Renal cortex interstitium (tissue), 15 donors: ENCODE data around the gene USP17L21. TPM values are rescaled to one million over a fixed set of nuclear protein-coding genes. Genes with fewer than 3 reads are reported as not detected.
"Not testable (repeated sequence)": the region's sequence is repeated elsewhere in the genome, so short reads cannot be mapped to it uniquely, and the experiment has no call there.

ENCODE experiments used
- DNase-seq, 11 donors: peaks; one replicate each; pipeline ENCODE4 v3.0.0-alpha.2; 2013; ENCODE audit warnings: low read depth in 9 of 11, low spot score in 4 of 11; ENCODE audit errors: extremely low read depth in 1 of 11
- long read RNA-seq, 16 experiments: transcript quantifications; one replicate each; lab custom pipeline, GENCODE V29; 2026
- polyA plus RNA-seq, 3 donors: library from polyadenylated mRNA; unstranded; fragments of 120-200 nt; gene quantifications; one replicate each; pipeline ENCODE4 v1.2.1, GENCODE V29; 2013; ENCODE audit not compliant: insufficient read length in 3 of 3

USP17L21 gene, protein sequence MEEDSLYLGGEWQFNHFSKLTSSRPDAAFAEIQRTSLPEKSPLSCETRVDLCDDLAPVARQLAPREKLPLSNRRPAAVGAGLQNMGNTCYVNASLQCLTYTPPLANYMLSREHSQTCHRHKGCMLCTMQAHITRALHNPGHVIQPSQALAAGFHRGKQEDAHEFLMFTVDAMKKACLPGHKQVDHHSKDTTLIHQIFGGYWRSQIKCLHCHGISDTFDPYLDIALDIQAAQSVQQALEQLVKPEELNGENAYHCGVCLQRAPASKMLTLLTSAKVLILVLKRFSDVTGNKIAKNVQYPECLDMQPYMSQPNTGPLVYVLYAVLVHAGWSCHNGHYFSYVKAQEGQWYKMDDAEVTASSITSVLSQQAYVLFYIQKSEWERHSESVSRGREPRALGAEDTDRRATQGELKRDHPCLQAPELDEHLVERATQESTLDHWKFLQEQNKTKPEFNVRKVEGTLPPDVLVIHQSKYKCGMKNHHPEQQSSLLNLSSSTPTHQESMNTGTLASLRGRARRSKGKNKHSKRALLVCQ
- not detected for polyA plus RNA-seq
- long read RNA-seq, donor 1: 0 reads
- long read RNA-seq, donor 2: 0 reads
- long read RNA-seq, donor 3: 0 reads
- long read RNA-seq, donor 4: 0 reads
- long read RNA-seq, donor 5: 0 reads
- long read RNA-seq, donor 6: 0 reads
- long read RNA-seq, donor 7: 0 reads
- long read RNA-seq, donor 8: 0 reads
- long read RNA-seq, donor 9: 0 reads
- long read RNA-seq, donor 10: 0 reads
- long read RNA-seq, donor 11: 0 reads
- long read RNA-seq, donor 12: 0 reads
- long read RNA-seq, donor 13: 0 reads
- long read RNA-seq, donor 14: 0 reads
- long read RNA-seq, donor 15: 0 reads
- long read RNA-seq, donor 16: 0 reads

DNA sequence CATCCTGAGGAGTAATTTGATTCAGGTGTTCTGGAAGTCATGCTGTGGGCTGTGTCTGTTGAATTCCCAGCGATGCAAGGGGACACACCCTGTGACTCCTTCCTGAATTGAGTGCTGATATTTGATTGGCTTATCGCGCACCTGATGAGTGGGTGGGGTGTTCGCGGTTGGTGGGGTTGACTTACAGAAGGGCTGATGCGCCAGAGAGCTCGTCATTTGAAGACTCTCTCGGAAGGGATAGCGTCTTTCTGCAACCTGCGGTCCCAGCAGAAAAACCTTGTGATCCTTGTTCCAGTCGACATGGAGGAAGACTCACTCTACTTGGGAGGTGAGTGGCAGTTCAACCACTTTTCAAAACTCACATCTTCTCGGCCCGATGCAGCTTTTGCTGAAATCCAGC, at the start of gene USP17L21:
Gene USP17L21, plus strand, starts transcription at position 301 of the 400 bp plus-strand sequence. Its CDS starts 0 bp downstream, at position 301.
- DNase-seq: not testable (repeated sequence)

DNA sequence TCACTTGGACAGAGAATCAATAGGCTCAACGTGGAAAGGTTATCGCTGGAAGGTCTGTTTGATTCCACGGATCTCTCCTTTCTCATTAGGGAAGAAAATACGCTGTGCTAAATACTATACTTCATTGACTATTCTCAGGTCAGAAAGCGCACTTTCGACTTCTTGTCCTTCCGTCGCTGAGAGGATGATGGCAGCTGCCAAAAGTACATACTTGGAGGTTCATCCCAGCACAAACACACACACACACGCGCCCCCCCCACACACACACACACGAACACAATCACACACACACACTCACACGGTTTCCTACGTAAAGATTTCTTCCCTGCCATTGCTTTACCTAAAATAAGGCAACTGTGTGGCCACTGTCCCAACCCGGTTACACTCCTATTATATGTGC, 48.0 kb upstream of the USP17L21 start:
- DNase-seq: not testable (repeated sequence)

DNA sequence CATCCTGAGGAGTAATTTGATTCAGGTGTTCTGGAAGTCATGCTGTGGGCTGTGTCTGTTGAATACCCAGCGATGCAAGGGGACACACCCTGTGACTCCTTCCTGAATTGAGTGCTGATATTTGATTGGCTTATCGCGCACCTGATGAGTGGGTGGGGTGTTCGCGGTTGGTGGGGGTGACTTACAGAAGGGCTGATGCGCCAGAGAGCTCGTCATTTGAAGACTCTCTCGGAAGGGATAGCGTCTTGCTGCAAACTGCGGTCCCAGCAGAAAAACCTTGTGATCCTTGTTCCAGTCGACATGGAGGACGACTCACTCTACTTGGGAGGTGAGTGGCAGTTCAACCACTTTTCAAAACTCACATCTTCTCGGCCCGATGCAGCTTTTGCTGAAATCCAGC, 47.6 kb upstream of the USP17L21 start, which contains the start of gene USP17L11:
Gene USP17L11, plus strand, starts transcription at position 301 of the 400 bp plus-strand sequence. Its CDS starts 0 bp downstream, at position 301.
- DNase-seq: not testable (repeated sequence)

DNA sequence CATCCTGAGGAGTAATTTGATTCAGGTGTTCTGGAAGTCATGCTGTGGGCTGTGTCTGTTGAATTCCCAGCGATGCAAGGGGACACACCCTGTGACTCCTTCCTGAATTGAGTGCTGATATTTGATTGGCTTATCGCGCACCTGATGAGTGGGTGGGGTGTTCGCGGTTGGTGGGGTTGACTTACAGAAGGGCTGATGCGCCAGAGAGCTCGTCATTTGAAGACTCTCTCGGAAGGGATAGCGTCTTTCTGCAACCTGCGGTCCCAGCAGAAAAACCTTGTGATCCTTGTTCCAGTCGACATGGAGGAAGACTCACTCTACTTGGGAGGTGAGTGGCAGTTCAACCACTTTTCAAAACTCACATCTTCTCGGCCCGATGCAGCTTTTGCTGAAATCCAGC, 42.8 kb upstream of the USP17L21 start, which contains the start of gene USP17L12:
Gene USP17L12, plus strand, starts transcription at position 301 of the 400 bp plus-strand sequence. Its CDS starts 0 bp downstream, at position 301.
- not testable (repeated sequence) for DNase-seq

DNA sequence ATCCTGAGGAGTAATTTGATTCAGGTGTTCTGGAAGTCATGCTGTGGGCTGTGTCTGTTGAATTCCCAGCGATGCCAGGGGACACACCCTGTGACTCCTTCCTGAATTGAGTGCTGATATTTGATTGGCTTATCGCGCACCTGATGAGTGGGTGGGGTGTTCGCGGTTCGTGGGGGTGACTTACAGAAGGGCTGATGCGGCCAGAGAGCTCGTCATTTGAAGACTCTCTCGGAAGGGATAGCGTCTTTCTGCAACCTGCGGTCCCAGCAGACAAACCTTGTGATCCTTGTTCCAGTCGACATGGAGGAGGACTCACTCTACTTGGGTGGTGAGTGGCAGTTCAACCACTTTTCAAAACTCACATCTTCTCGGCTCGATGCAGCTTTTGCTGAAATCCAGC, 38.1 kb upstream of the USP17L21 start, which contains the start of gene USP17L13:
Gene USP17L13, plus strand, starts transcription at position 301 of the 400 bp plus-strand sequence. Its CDS starts 0 bp downstream, at position 301.
- DNase-seq: not testable (repeated sequence)

DNA sequence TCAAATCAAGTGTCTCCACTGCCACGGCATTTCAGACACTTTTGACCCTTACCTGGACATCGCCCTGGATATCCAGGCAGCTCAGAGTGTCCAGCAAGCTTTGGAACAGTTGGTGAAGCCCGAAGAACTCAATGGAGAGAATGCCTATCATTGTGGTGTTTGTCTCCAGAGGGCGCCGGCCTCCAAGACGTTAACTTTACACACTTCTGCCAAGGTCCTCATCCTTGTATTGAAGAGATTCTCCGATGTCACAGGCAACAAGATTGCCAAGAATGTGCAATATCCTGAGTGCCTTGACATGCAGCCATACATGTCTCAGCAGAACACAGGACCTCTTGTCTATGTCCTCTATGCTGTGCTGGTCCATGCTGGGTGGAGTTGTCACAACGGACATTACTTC, 32.4 kb upstream of the USP17L21 start:
- not testable (repeated sequence) for DNase-seq

DNA sequence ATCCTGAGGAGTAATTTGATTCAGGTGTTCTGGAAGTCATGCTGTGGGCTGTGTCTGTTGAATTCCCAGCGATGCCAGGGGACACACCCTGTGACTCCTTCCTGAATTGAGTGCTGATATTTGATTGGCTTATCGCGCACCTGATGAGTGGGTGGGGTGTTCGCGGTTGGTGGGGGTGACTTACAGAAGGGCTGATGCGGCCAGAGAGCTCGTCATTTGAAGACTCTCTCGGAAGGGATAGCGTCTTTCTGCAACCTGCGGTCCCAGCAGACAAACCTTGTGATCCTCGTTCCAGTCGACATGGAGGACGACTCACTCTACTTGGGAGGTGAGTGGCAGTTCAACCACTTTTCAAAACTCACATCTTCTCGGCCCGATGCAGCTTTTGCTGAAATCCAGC, 28.6 kb upstream of the USP17L21 start, which contains the start of gene USP17L15:
Gene USP17L15, plus strand, starts transcription at position 301 of the 400 bp plus-strand sequence. Its CDS starts 0 bp downstream, at position 301.
- not testable (repeated sequence) for DNase-seq

DNA sequence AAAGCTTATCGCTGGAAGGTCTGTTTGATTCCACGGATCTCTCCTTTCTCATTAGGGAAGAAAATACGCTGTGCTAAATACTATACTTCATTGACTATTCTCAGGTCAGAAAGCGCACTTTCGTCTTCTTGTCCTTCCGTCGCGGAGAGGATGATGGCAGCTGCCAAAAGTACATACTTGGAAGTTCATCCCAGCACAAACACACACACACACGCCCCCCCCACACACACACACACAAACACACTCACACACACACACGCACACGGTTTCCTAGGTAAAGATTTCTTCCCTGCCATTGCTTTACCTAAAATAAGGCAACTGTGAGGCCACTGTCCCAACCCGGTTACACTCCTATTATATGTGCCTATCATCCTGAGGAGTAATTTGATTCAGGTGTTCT, 24.2 kb upstream of the USP17L21 start:
- DNase-seq: not testable (repeated sequence)

DNA sequence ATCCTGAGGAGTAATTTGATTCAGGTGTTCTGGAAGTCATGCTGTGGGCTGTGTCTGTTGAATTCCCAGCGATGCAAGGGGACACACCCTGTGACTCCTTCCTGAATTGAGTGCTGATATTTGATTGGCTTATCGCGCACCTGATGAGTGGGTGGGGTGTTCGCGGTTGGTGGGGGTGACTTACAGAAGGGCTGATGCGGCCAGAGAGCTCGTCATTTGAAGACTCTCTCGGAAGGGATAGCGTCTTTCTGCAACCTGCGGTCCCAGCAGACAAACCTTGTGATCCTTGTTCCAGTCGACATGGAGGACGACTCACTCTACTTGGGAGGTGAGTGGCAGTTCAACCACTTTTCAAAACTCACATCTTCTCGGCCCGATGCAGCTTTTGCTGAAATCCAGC, 19.1 kb upstream of the USP17L21 start, which contains the start of gene USP17L17:
Gene USP17L17, plus strand, starts transcription at position 301 of the 400 bp plus-strand sequence. Its CDS starts 0 bp downstream, at position 301.
- not testable (repeated sequence) for DNase-seq

DNA sequence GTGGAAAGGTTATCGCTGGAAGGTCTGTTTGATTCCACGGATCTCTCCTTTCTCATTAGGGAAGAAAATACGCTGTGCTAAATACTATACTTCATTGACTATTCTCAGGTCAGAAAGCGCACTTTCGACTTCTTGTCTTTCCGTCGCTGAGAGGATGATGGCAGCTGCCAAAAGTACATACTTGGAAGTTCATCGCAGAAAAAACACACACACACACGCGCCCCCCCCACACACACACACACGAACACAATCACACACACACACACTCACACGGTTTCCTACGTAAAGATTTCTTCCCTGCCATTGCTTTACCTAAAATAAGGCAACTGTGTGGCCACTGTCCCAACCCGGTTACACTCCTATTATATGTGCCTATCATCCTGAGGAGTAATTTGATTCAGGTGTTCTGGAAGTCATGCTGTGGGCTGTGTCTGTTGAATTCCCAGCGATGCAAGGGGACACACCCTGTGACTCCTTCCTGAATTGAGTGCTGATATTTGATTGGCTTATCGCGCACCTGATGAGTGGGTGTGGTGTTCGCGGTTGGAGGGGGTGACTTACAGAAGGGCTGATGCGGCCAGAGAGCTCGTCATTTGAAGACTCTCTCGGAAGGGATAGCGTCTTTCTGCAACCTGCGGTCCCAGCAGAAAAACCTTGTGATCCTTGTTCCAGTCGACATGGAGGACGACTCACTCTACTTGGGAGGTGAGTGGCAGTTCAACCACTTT, 14.6 kb upstream of the USP17L21 start, which contains the start of gene USP17L18:
Gene USP17L18, plus strand, starts transcription at position 678 of the 728 bp plus-strand sequence. Its CDS starts 0 bp downstream, at position 678.
- not testable (repeated sequence) for DNase-seq

DNA sequence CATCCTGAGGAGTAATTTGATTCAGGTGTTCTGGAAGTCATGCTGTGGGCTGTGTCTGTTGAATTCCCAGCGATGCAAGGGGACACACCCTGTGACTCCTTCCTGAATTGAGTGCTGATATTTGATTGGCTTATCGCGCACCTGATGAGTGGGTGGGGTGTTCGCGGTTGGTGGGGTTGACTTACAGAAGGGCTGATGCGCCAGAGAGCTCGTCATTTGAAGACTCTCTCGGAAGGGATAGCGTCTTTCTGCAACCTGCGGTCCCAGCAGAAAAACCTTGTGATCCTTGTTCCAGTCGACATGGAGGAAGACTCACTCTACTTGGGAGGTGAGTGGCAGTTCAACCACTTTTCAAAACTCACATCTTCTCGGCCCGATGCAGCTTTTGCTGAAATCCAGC, 9.6 kb upstream of the USP17L21 start, which contains the start of gene USP17L19:
Gene USP17L19, plus strand, starts transcription at position 301 of the 400 bp plus-strand sequence. Its CDS starts 0 bp downstream, at position 301.
- DNase-seq: not testable (repeated sequence)

DNA sequence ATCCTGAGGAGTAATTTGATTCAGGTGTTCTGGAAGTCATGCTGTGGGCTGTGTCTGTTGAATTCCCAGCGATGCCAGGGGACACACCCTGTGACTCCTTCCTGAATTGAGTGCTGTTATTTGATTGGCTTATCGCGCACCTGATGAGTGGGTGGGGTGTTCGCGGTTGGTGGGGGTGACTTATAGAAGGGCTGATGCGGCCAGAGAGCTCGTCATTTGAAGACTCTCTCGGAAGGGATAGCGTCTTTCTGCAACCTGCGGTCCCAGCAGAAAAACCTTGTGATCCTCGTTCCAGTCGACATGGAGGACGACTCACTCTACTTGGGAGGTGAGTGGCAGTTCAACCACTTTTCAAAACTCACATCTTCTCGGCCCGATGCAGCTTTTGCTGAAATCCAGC, 4.8 kb upstream of the USP17L21 start, which contains the start of gene USP17L20:
Gene USP17L20, plus strand, starts transcription at position 301 of the 400 bp plus-strand sequence. Its CDS starts 0 bp downstream, at position 301.
- DNase-seq: not testable (repeated sequence)

DNA sequence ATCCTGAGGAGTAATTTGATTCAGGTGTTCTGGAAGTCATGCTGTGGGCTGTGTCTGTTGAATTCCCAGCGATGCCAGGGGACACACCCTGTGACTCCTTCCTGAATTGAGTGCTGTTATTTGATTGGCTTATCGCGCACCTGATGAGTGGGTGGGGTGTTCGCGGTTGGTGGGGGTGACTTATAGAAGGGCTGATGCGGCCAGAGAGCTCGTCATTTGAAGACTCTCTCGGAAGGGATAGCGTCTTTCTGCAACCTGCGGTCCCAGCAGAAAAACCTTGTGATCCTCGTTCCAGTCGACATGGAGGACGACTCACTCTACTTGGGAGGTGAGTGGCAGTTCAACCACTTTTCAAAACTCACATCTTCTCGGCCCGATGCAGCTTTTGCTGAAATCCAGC, 4.6 kb downstream of the USP17L21 start, which contains the start of gene USP17L22:
Gene USP17L22, plus strand, starts transcription at position 301 of the 400 bp plus-strand sequence. Its CDS starts 0 bp downstream, at position 301.
- not testable (repeated sequence) for DNase-seq

DNA sequence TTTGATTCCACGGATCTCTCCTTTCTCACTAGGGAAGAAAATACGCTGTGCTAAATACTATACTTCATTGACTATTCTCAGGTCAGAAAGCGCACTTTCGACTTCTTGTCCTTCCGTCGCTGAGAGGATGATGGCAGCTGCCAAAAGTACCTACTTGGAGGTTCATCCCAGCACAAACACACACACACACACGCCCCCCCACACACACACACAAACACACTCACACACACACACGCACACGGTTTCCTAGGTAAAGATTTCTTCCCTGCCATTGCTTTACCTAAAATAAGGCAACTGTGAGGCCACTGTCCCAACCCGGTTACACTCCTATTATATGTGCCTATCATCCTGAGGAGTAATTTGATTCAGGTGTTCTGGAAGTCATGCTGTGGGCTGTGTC, 9.0 kb downstream of the USP17L21 start:
- DNase-seq: not testable (repeated sequence)
